HCT116 (cell line): Measurements from ENCODE around the gene NCAPH2.

Experiments used
- EZH2 ChIP-seq: fragments of 200-600 bp; sonication (generic); IDR thresholded peaks from 2 replicates; pipeline ENCODE4 v1.6.1; 2017; ENCODE audit warnings: antibody characterized with exemption, mixed run types
- TF ChIP-seq, protein P1 (sequence below), 3 experiments: fragments of 200-600 bp in 1 of 3; sonication (generic) in 1 of 3; IDR thresholded peaks in 2 of 3; conservative IDR thresholded peaks in 1 of 3; 2 replicates each; pipeline ENCODE4 v1.5.1; 2012 to 2017; ENCODE audit warnings: low read depth in 2 of 3, low read length in 2 of 3, antibody characterized with exemption in 1 of 3, borderline replicate concordance in 1 of 3, control low read depth in 1 of 3, mild to moderate bottlenecking in 1 of 3, mixed read lengths in 1 of 3, mixed run types in 1 of 3, moderate library complexity in 1 of 3; ENCODE audit not compliant: insufficient read depth in 1 of 3

DNA sequence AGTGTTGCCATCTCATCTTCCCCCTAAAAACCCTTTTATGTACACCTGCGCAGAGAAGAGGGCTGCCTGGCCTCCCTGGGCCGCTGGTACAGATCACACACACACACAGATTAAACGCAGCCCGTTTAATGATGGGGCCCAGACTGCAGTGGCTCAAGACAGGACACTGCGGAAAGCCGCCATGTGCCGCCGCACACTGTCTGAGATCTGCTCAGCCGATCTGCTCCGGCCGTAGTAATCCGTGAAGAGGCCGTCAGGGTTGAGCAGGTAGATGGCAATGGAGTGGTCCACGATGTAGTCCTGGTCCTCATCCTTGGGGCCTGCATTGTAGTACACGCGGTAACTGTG, 15.4 kb downstream of the NCAPH2 start:
- TF ChIP-seq EZH2, result no peak
- TF ChIP-seq, protein P1, sequence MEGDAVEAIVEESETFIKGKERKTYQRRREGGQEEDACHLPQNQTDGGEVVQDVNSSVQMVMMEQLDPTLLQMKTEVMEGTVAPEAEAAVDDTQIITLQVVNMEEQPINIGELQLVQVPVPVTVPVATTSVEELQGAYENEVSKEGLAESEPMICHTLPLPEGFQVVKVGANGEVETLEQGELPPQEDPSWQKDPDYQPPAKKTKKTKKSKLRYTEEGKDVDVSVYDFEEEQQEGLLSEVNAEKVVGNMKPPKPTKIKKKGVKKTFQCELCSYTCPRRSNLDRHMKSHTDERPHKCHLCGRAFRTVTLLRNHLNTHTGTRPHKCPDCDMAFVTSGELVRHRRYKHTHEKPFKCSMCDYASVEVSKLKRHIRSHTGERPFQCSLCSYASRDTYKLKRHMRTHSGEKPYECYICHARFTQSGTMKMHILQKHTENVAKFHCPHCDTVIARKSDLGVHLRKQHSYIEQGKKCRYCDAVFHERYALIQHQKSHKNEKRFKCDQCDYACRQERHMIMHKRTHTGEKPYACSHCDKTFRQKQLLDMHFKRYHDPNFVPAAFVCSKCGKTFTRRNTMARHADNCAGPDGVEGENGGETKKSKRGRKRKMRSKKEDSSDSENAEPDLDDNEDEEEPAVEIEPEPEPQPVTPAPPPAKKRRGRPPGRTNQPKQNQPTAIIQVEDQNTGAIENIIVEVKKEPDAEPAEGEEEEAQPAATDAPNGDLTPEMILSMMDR (IDR thresholded peaks at IDR 0.05 in 2 of 3, conservative IDR thresholded peaks at IDR 0.05 in 1 of 3; ENCODE audit: borderline replicate concordance in 1 of 3, insufficient read depth in 1 of 3, low read depth in 2 of 3, low read length in 2 of 3), result no peak
